ENCODE results near the gene PRR13.
A peak's percentile ranks its signal among the peaks of the same experiment; 100 is the strongest.
"Not testable (repeated sequence)": the region's sequence is repeated elsewhere in the genome, so short reads cannot be mapped to it uniquely, and the experiment has no call there.

Gene PRR13

DNA sequence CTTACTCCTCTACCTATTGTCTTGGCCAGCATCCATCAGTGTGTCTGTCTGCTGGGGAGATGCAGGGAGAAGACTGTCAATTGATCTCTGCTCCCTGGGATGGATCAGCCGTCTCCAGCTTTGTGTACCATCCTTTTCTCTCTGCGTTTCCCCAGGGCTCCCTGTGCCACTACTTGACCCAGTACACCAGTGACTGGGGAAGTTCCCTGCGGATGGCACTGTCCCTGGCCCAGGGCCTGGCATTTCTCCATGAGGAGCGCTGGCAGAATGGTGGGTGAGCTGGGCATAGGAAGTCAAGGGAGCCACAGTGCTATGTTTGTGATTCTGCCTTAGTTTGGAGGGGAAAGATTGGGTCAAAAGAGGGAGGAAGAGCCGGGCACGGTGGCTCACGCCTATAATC, 12.8 kb upstream of the PRR13 start:
- no peak for DNase-seq (ENCODE audit: low read depth, low spot score)
- TF ChIP-seq YY1 (IDR thresholded peaks at IDR 0.05; ENCODE audit: insufficient read depth, insufficient read length), result no peak
- no peak for TF ChIP-seq SUZ12 (IDR thresholded peaks at IDR 0.05; ENCODE audit: extremely low read depth, insufficient read depth, insufficient read length)
- no peak for TF ChIP-seq ZNF274 (IDR thresholded peaks at IDR 0.05; ENCODE audit: low read depth, low read length)
- peaks cover 7% of the 10 kb centered on the region for H3K4me1 ChIP-seq (ENCODE audit: insufficient read depth, insufficient read length)
- no peaks in the 10 kb centered on the region for H3K27me3 ChIP-seq (ENCODE audit: insufficient read depth, insufficient read length)
- H3K9me3 ChIP-seq (ENCODE audit: insufficient read depth, low read length), result no peaks in the 10 kb centered on the region
- no peaks in the 10 kb centered on the region for H3K36me3 ChIP-seq (ENCODE audit: insufficient read depth, insufficient read length, low read length)
- H3K9ac ChIP-seq (ENCODE audit: insufficient read length, low read depth), result no peak overlapping the region
- H3K4me3 ChIP-seq (ENCODE audit: insufficient read length, low read depth), result no peak overlapping the region

DNA sequence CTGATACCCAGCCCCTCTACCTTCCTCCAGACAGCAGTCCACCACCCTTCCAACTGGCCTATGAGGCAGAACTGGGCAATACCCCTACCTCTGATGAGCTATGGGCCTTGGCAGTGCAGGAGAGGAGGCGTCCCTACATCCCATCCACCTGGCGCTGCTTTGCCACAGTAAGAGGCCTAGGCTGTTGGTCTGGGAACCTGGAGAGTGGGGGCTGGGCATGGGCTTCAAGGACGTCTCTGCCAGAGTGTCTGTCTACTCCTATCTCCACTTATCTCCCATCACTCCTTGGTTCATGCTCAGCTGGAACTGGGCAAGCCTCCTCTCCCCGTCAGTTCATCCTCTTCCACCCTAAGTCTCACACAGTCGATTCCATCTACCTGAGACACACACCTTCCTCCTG, 11.4 kb upstream of the PRR13 start:
- H3K36me3 ChIP-seq (ENCODE audit: insufficient read depth, insufficient read length, low read length), result no peaks in the 10 kb centered on the region
- H3K27me3 ChIP-seq (ENCODE audit: insufficient read depth, insufficient read length), result no peaks in the 10 kb centered on the region
- no peak for TF ChIP-seq SUZ12 (IDR thresholded peaks at IDR 0.05; ENCODE audit: extremely low read depth, insufficient read depth, insufficient read length)
- TF ChIP-seq YY1 (IDR thresholded peaks at IDR 0.05; ENCODE audit: insufficient read depth, insufficient read length), result no peak
- TF ChIP-seq ZNF274 (IDR thresholded peaks at IDR 0.05; ENCODE audit: low read depth, low read length), result no peak
- no peak overlapping the region for H3K4me3 ChIP-seq (ENCODE audit: insufficient read length, low read depth)
- peaks cover 7% of the 10 kb centered on the region for H3K4me1 ChIP-seq (ENCODE audit: insufficient read depth, insufficient read length)
- H3K9ac ChIP-seq (ENCODE audit: insufficient read length, low read depth), result no peak overlapping the region
- DNase-seq (ENCODE audit: low read depth, low spot score), result no peak
- H3K9me3 ChIP-seq (ENCODE audit: insufficient read depth, low read length), result no peaks in the 10 kb centered on the region

DNA sequence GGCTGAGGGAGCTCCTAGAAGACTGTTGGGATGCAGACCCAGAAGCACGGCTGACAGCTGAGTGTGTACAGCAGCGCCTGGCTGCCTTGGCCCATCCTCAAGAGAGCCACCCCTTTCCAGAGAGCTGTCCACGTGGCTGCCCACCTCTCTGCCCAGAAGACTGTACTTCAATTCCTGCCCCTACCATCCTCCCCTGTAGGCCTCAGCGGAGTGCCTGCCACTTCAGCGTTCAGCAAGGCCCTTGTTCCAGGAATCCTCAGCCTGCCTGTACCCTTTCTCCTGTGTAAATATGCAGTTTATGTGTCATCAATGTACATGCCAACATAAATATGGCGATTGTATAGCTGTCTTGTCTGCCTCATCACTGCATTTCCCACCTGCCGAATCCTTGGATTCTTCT, 10.3 kb upstream of the PRR13 start:
- no peaks in the 10 kb centered on the region for H3K9me3 ChIP-seq (ENCODE audit: insufficient read depth, low read length)
- no peak for DNase-seq (ENCODE audit: low read depth, low spot score)
- TF ChIP-seq ZNF274 (IDR thresholded peaks at IDR 0.05; ENCODE audit: low read depth, low read length) (no peak), YY1 (IDR thresholded peaks at IDR 0.05; ENCODE audit: insufficient read depth, insufficient read length) (no peak), SUZ12 (IDR thresholded peaks at IDR 0.05; ENCODE audit: extremely low read depth, insufficient read depth, insufficient read length) (no peak)
- no peaks in the 10 kb centered on the region for H3K27me3 ChIP-seq (ENCODE audit: insufficient read depth, insufficient read length)
- H3K4me3 ChIP-seq (ENCODE audit: insufficient read length, low read depth), result no peak overlapping the region
- peaks cover 3% of the 10 kb centered on the region for H3K4me1 ChIP-seq (ENCODE audit: insufficient read depth, insufficient read length)
- no peak overlapping the region for H3K9ac ChIP-seq (ENCODE audit: insufficient read length, low read depth)
- no peaks in the 10 kb centered on the region for H3K36me3 ChIP-seq (ENCODE audit: insufficient read depth, insufficient read length, low read length)

DNA sequence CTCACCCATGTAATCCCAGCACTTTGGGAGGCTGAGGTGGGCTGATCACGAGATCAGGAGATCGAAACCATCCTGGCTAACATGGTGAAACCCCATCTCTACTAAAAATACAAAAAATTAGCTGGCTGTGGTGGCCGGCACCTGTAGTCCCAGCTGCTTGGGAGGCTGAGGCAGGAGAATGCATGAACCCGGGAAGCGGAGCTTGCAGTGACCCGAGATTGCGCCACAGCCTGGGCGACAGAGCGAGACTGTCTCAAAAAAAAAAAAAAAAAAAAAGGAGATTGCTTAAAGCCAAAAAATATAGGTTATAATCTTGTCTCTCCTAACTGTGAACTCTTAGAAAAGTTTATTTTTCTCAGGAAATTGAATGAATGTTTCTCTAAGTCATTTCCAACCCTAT, 6.2 kb upstream of the PRR13 start:
- H3K4me3 ChIP-seq (ENCODE audit: insufficient read length, low read depth); DNase-seq (ENCODE audit: low read depth, low spot score); H3K4me1 ChIP-seq (ENCODE audit: insufficient read depth, insufficient read length); H3K36me3 ChIP-seq (ENCODE audit: insufficient read depth, insufficient read length, low read length); H3K9ac ChIP-seq (ENCODE audit: insufficient read length, low read depth); H3K9me3 ChIP-seq (ENCODE audit: insufficient read depth, low read length); H3K27me3 ChIP-seq (ENCODE audit: insufficient read depth, insufficient read length): not testable (repeated sequence)

DNA sequence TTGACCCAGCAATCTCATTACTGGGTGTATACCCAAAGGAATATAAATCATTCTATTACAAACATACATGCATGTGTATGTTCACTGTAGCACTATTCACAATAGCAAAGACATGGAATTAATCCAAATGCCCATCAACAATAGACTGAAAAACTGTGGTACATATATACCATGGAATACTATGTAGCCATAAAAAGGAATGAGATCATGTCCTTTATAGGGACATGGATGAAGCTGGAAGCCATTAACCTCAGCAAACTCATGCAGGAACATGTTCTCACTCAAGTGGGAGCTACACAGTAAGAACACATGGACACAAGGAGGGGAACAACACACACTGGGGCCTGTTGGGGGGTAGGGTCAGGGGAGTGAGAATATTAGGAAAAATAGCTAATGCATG, 2.0 kb upstream of the PRR13 start:
- not testable (repeated sequence) for H3K9ac ChIP-seq (ENCODE audit: insufficient read length, low read depth); H3K4me3 ChIP-seq (ENCODE audit: insufficient read length, low read depth); H3K4me1 ChIP-seq (ENCODE audit: insufficient read depth, insufficient read length); H3K9me3 ChIP-seq (ENCODE audit: insufficient read depth, low read length); DNase-seq (ENCODE audit: low read depth, low spot score); H3K27me3 ChIP-seq (ENCODE audit: insufficient read depth, insufficient read length)
- peaks cover 11% of the 10 kb centered on the region for H3K36me3 ChIP-seq (ENCODE audit: insufficient read depth, insufficient read length, low read length)

DNA sequence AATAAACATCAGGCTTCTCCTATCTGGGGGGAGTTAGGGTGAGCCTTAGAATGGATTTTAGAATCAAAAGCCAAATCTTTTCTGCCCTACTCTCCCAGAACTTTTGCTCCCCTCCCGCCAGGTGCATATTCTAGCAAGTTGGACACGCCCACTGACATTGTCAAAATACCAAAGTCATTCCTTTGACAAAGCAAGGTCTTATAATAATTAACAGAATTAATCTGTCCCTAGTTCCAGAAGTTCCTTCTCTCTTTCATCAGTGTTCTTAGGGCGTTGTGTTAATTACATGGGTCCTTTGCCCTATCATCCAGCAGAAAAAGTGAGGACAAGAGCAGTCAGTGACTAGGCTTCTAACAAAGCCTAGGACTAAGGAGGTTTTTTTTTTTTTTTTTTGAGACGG, 2.4 kb downstream of the PRR13 start:
- Histone ChIP-seq H3K9ac (ENCODE audit: insufficient read length, low read depth) (no peak overlapping the region), H3K9me3 (ENCODE audit: insufficient read depth, low read length) (no peaks in the 10 kb centered on the region), H3K36me3 (ENCODE audit: insufficient read depth, insufficient read length, low read length) (peaks cover 44% of the 10 kb centered on the region), H3K27me3 (ENCODE audit: insufficient read depth, insufficient read length) (no peaks in the 10 kb centered on the region), H3K4me3 (ENCODE audit: insufficient read length, low read depth) (peak overlapping the region; percentile 19), H3K4me1 (ENCODE audit: insufficient read depth, insufficient read length) (peaks cover 2% of the 10 kb centered on the region)
- TF ChIP-seq ZNF274 (IDR thresholded peaks at IDR 0.05; ENCODE audit: low read depth, low read length) (no peak), SUZ12 (IDR thresholded peaks at IDR 0.05; ENCODE audit: extremely low read depth, insufficient read depth, insufficient read length) (no peak), YY1 (IDR thresholded peaks at IDR 0.05; ENCODE audit: insufficient read depth, insufficient read length) (no peak)
- no peak for DNase-seq (ENCODE audit: low read depth, low spot score)

DNA sequence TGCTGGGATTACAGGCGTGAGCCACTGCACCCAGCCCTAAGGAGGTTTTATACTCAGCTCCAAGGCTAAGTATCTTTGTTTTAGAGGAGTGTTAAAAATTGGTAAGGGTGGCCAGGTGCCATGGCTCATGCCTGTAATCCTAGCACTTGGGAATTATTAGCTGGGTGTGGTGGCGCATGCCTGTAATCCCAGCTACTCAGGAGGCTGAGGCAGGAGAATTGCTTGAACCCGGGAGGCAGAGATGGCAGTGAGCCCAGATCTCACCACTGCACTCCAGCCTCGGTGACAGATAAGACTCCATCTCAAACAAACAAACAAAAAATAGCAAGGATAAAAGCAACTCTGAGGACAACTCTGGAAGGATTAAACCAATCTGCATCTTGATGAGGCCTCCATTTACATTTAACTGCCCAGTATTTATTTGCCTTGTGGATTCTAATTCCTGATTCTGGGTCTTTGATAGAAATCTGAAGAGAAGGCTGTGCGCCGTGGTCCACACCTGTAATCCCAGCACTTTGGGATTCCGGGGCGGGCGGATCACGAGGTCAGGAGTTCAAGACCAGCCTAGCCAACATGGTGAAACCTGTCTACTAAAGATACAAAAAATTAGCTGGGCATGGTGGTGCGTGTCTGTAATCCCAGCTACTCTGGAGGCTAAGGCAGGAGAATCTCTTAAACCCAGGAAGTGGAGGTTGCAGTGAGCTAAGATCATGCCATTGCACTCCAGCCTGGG, 3.2 kb downstream of the PRR13 start:
- peaks cover 44% of the 10 kb centered on the region for H3K36me3 ChIP-seq (ENCODE audit: insufficient read depth, insufficient read length, low read length)
- not testable (repeated sequence) for H3K4me3 ChIP-seq (ENCODE audit: insufficient read length, low read depth)

DNA sequence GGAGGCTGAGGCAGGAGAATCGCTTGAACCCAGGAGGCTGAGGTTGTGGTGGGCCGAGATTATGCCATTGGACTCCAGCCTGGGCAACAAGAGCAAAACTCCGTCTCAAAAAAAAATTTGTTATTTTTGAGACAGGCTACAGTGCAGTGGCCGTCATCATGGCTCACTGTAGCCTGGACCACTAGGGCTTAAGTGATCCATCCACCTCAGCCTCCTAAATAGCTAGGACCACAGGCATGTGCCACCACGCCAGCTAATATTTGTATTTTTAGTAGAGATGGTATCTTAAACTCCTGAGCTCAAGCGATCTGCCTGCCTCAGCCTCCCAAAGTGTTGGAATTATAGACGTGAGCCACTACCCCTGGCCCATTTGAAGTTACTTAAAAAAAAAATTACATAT, 9.4 kb downstream of the PRR13 start:
- no peaks in the 10 kb centered on the region for H3K27me3 ChIP-seq (ENCODE audit: insufficient read depth, insufficient read length)
- H3K36me3 ChIP-seq (ENCODE audit: insufficient read depth, insufficient read length, low read length), result peaks cover 49% of the 10 kb centered on the region
- no peaks in the 10 kb centered on the region for H3K9me3 ChIP-seq (ENCODE audit: insufficient read depth, low read length)
- H3K4me1 ChIP-seq (ENCODE audit: insufficient read depth, insufficient read length), result no peaks in the 10 kb centered on the region
- no peak overlapping the region for H3K9ac ChIP-seq (ENCODE audit: insufficient read length, low read depth)
- TF ChIP-seq SUZ12 (IDR thresholded peaks at IDR 0.05; ENCODE audit: extremely low read depth, insufficient read depth, insufficient read length), result no peak
- no peak for TF ChIP-seq YY1 (IDR thresholded peaks at IDR 0.05; ENCODE audit: insufficient read depth, insufficient read length)
- TF ChIP-seq ZNF274 (IDR thresholded peaks at IDR 0.05; ENCODE audit: low read depth, low read length), result no peak
- no peak for DNase-seq (ENCODE audit: low read depth, low spot score)
- no peak overlapping the region for H3K4me3 ChIP-seq (ENCODE audit: insufficient read length, low read depth)

More for the DNA sequence above, 3.2 kb downstream of the PRR13 start:
- H3K4me1 ChIP-seq (ENCODE audit: insufficient read depth, insufficient read length); DNase-seq (ENCODE audit: low read depth, low spot score); H3K27me3 ChIP-seq (ENCODE audit: insufficient read depth, insufficient read length); H3K9ac ChIP-seq (ENCODE audit: insufficient read length, low read depth); H3K9me3 ChIP-seq (ENCODE audit: insufficient read depth, low read length): not testable (repeated sequence)
